HEK293T (cell line): ENCODE results near the gene IL12RB2.

Experiments used
- BHLHE40 ChIP-seq: fragments of 450-650 bp; IDR thresholded peaks from 2 replicates; pipeline ENCODE4 v1.6.1; 2016; ENCODE audit warnings: mild to moderate bottlenecking, moderate library complexity, borderline replicate concordance
- HDGF ChIP-seq: fragments of 450-650 bp; IDR thresholded peaks from 2 replicates; pipeline ENCODE4 v1.6.1; 2017; ENCODE audit warnings: antibody characterized with exemption, borderline replicate concordance
- LEF1 ChIP-seq: fragments of 450-650 bp; IDR thresholded peaks from 2 replicates; pipeline ENCODE4 v1.6.1; 2017; ENCODE audit warnings: mild to moderate bottlenecking, borderline replicate concordance
- SP1 ChIP-seq: fragments of 450-650 bp; IDR thresholded peaks from 2 replicates; pipeline ENCODE4 v1.6.1; 2017

DNA sequence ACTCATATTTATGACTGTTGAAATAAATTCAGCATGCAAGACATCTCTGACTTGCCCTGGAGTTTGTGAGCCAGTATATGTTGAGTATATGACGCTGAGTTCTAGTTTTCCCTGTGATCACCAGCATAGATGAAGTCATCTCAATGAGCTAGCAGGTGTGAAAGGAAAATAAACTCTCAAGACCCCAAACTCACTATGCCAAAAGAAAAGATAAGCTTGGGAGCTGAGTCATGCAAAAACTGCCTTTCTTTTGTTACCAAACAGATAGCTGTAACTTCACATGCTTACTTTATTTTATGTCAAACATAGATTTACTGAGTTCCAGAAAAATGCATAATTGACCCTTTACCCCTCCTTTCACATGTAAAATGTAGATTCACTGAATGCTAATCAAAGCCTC lies 69.6 kb downstream of the IL12RB2 start:
- TF ChIP-seq HDGF (no peak), BHLHE40 (no peak), SP1 (no peak), LEF1 (no peak)
